ENCODE measurements around the gene ARGLU1.

Gene ARGLU1

GRCh38 chr13:106586648-106587166 is 18.8 kb upstream of the ARGLU1 start:
- TF ChIP-seq CTCF (IDR thresholded peaks at IDR 0.05): no peak
- peaks cover 12% of the 10 kb centered on the region for H3K9me3 ChIP-seq

GRCh38 chr13:106581225-106581624 is 13.3 kb upstream of the ARGLU1 start:
- no peak for TF ChIP-seq CTCF (IDR thresholded peaks at IDR 0.05)
- Histone ChIP-seq H3K4me3 (ENCODE audit: low read depth in 1 of 2, low read length in 1 of 2) (no peak overlapping the region), H3K27me3 (no peaks in the 10 kb centered on the region), H3K27ac (no peak overlapping the region), H3K4me1 (ENCODE audit: control insufficient read depth in 1 of 2, insufficient read depth in 1 of 2, low read depth in 1 of 2, low read length in 1 of 2) (no peaks in the 10 kb centered on the region), H3K36me3 (no peaks in the 10 kb centered on the region), H3K9me3 (peaks cover 12% of the 10 kb centered on the region)

More at GRCh38 chr13:106586648-106587166, 18.8 kb upstream of the ARGLU1 start:
- Histone ChIP-seq H3K4me3 (ENCODE audit: low read depth in 1 of 2, low read length in 1 of 2) (no peak overlapping the region), H3K27ac (no peak overlapping the region), H3K36me3 (no peaks in the 10 kb centered on the region), H3K4me1 (ENCODE audit: control insufficient read depth in 1 of 2, insufficient read depth in 1 of 2, low read depth in 1 of 2, low read length in 1 of 2) (no peaks in the 10 kb centered on the region), H3K27me3 (no peaks in the 10 kb centered on the region)

GRCh38 chr13:106575896-106576295 is 8.0 kb upstream of the ARGLU1 start:
- H3K4me3 ChIP-seq (ENCODE audit: low read depth in 1 of 2, low read length in 1 of 2): no peak overlapping the region
- no peaks in the 10 kb centered on the region for H3K4me1 ChIP-seq (ENCODE audit: control insufficient read depth in 1 of 2, insufficient read depth in 1 of 2, low read depth in 1 of 2, low read length in 1 of 2)
- no peak for TF ChIP-seq CTCF (IDR thresholded peaks at IDR 0.05)
- no peaks in the 10 kb centered on the region for H3K36me3 ChIP-seq
- H3K27ac ChIP-seq: no peak overlapping the region
- no peaks in the 10 kb centered on the region for H3K27me3 ChIP-seq
- no peaks in the 10 kb centered on the region for H3K9me3 ChIP-seq

- Histone ChIP-seq H3K36me3 (no peaks in the 10 kb centered on the region), H3K4me1 (ENCODE audit: control insufficient read depth in 1 of 2, insufficient read depth in 1 of 2, low read depth in 1 of 2, low read length in 1 of 2) (peaks cover 0 to 4% of the 10 kb centered on the region in 2 experiments), H3K4me3 (ENCODE audit: low read depth in 1 of 2, low read length in 1 of 2) (no peak overlapping the region), H3K27me3 (no peaks in the 10 kb centered on the region), H3K27ac (no peak overlapping the region), H3K9me3 (no peaks in the 10 kb centered on the region)
- TF ChIP-seq CTCF (IDR thresholded peaks at IDR 0.05): no peak
Observed at GRCh38 chr13:106573868-106574267, 5.9 kb upstream of the ARGLU1 start.

GRCh38 chr13:106573284-106573846 is 5.4 kb upstream of the ARGLU1 start:
- H3K4me3 ChIP-seq (ENCODE audit: low read depth in 1 of 2, low read length in 1 of 2): no peak overlapping the region
- H3K27me3 ChIP-seq: no peaks in the 10 kb centered on the region
- no peaks in the 10 kb centered on the region for H3K36me3 ChIP-seq
- peaks cover 4 to 9% of the 10 kb centered on the region in 2 experiments for H3K4me1 ChIP-seq (ENCODE audit: control insufficient read depth in 1 of 2, insufficient read depth in 1 of 2, low read depth in 1 of 2, low read length in 1 of 2)
- no peak for TF ChIP-seq CTCF (IDR thresholded peaks at IDR 0.05)
- H3K9me3 ChIP-seq: no peaks in the 10 kb centered on the region
- H3K27ac ChIP-seq: no peak overlapping the region

Data from neutrophil (primary cell).